ENCODE data around the gene PPP2R2D.
"Not testable (repeated sequence)": the region's sequence is repeated elsewhere in the genome, so short reads cannot be mapped to it uniquely, and the experiment has no call there.

The PPP2R2D gene

DNA sequence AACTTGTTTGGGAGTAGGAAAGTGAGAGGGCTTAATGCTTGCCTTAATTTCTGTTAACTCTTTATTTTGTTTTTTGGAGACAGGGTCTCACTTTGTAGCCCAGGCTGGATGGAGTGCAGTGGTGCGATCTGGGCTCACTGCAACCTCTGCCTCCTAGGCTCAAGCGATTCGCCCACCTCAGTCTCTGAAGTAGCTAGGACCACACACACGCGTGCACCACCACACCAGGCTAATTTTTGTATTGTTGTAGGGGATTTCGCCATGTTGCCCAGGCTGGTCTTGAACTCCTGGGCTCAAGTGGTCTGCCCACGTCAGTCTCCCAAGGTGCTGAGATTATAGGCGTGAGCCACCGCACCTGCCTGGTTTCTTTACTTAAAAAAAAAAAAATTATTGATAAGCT, 1.9 kb downstream of the PPP2R2D start:
- FAIRE-seq: no peak
- DNase-seq (ENCODE audit: extremely low spot score, insufficient read length, low read depth): no peak

DNA sequence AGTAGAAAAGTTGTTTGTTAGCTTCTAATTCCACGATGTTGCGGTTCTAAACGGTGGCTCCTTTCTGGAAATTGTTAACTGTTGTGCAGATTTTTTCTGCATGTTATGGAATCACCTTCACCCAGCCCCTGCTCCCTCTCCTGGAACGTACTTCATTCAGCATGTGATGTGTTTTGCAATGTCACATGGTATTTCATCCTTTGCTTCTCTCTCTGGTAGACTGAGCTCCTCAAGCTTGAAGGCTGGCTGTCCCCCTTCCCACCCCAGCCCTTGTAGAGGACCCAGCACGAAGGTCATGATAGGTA, 4.4 kb downstream of the PPP2R2D start:
- FAIRE-seq: no peak
- DNase-seq (ENCODE audit: extremely low spot score, insufficient read length, low read depth): no peak

DNA sequence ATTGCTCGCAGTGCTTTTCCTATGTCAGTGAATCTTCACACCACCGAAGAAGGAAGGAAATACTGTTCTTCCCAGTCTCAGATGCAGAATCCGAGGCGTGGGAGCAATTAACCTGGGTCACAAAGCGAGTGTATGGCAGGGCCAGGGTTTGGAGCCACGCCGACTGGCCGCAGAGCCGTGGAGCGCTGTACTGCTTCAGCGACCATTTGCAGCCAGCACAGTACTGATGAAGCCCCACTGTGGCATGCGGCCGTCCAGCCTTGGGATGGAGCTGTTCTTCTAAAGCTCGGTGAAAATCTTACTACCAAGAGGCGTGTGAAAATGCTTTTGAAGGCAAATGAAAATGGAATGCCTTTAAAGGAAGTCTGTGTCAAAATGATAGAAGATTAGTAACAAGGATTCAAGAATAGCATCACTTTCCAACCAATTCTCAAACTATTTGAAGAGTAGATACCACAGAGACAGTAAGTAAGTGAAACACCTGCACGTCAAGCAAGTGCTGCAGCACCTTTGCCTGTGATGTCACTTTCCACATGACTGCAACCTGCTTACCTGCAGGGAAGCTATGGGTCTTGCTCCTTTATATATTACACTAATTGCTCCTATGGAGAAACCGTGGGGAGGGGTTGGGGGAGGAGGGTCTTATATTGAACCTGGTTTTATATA, 4.9 kb downstream of the PPP2R2D start:
- no peak for DNase-seq (ENCODE audit: extremely low spot score, insufficient read length, low read depth)
- FAIRE-seq: no peak

DNA sequence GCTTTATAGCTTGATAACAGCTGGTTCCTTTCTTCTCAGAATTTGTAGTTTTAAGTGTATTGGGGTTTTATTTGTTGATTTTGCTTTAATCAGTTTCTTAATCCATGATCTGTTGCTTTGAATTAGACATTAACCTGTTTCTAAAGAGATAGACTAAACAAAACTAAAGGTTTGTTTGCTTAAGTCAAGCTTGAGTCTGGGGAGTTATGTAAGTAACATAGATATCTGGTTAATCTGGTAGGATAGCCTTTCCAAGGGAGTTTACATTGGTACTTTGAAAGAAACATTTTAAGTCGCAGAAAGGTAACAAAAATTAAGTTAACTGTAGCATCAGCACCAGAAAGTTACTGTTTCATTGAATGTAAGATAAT, 5.4 kb downstream of the PPP2R2D start:
- no peak for DNase-seq (ENCODE audit: extremely low spot score, insufficient read length, low read depth)
- no peak for FAIRE-seq

DNA sequence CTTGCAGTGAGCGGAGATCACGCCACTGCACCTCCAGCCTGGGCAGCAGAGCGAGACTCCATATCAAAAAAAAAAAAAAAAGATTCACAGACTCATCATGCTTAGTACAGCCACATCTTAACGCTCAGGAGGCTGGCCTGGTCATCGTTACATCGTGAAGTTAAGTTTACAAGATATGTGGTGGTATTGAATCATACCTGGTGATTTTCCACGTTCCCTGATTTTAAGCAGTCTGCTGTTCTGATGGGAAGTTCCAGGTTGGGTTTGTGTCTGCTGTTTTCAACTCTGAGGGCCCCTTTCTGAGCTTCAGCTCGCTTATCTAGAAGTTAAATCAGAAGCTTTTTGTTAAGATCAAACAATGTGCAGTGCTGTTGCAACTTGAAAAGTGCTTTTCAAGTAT, 6.9 kb downstream of the PPP2R2D start:
- DNase-seq (ENCODE audit: extremely low spot score, insufficient read length, low read depth) (no peak), FAIRE-seq (no peak)

DNA sequence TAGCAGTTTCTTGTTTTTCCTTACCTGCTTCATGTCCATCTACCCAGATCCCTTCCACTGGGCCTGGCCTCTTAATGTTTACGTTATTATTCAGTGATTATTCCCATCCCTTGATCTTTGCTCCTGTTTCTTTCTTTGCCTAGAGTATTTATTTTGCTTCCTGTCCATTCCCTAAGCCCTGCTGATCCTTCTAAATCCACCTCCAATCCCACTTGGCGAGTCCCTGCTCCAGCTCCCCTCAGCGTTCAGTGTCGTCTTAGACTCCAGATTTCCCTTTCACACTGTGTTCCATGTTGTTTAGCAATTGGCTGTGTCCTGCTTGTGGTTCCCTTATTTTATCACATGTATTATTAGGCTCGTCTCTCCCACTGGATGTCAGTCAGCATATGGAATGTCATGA, 7.3 kb downstream of the PPP2R2D start:
- FAIRE-seq: no peak

DNA sequence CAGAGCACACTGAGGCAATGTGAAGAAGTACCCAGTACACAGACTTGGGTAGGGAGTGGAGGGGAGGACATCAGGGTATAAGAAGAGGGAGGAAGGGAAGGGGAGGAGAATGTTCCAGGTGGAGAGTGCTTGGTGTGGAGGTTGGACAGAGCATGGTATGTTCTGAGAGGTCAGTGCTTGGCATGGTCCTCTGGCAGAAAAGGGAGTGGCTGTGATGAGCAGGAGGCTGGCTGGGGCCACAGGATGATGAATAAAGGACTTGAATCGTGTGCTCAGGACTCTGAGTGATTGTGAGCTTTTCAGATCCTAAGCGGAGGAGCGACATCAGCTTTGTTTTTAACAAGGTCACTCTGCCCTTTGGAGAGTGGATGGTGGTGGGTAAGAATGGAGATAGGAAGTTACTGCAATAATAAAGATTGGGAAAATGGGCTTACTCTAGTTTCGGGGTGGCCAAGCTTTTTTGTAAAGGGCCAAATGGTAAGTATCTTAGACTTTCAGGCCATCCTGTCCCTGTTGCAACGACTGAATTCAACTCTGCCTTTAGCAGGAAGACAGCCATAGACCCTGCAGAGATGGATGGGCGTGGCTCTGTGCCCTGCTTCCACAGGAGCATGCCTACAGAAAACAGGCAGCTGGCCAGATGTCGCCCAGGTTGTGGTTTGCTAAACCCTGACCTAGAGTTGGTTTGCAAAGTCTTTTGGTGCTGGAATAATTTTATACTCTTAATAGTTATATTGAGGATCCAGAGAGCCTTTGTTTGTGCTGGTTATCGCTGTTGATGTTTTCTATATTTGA, 8.4 kb downstream of the PPP2R2D start:
- FAIRE-seq (no peak), DNase-seq (ENCODE audit: extremely low spot score, insufficient read length, low read depth) (no peak)

More for the DNA sequence above, 7.3 kb downstream of the PPP2R2D start:
- DNase-seq (ENCODE audit: extremely low spot score, insufficient read length, low read depth): no peak

DNA sequence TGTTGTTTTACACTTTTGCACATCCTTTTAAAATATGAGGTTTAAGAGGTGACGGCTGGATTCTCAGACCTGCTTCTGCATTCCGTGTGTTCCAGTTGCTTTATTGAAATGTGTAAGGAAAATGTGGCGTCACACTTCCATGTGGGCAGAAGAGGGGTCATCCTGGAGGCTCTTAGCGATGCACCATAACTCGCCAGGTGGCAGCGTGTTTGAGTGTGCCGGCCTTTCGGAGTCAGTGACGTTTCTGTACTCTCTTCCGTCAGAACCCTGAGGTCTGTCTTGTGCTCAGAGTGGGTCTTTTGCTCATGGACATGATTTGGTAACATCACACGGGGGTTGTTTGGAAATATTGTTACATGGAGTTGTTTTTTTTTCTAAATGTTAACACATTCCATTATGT, 9.1 kb downstream of the PPP2R2D start:
- DNase-seq (ENCODE audit: extremely low spot score, insufficient read length, low read depth) (no peak), FAIRE-seq (no peak)

DNA sequence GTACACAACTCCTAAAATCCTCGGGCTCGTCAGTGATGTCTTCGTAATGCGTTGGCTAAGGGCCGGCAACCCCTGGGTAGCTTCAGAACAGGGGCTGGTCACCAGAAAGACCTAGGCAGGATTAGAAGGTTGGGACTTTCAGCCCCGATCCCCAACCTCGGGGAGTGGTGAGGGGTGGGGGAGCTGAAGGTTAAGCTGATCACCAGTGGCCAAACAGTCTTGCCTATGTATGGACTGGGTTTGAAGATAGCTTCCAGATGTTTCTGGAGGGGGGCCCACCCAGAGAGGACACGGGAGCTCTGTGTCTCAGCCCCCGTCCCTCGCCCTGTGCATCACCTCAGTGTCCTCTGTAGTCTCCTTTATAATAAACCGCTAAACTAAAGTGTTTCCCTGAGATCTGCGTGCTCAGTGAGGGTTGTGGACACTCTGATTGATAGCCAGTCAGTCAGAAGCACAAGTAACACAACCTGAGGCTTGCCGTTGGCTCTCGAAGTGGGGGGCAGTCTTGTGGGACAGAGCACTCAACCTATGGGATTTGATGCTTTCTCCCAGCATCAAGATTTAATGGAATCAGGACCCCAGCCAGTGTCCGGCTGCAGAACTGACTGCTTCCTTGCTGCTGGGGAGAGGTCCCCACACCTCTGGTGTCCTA, 10.0 kb downstream of the PPP2R2D start:
- no peak for FAIRE-seq
- DNase-seq (ENCODE audit: extremely low spot score, insufficient read length, low read depth): no peak

DNA sequence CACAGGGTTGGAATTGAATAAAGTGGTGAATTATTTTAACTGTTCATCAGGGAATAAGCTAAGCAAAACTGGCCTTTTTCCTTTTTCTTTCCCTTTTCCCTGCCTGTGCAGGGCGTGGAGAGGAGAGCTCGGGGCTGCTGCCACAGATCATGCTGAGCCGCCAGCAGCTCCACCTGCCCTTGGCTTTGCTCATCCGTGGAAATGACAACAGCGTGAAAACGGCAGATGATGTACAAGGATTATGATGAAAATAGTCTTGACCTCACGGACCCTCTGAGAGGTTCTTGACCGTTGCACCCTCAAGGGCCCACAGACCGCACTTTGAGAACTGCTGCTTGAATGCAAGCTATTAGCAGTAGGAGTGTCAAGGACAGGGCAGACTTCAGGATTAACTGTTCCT, 10.6 kb downstream of the PPP2R2D start:
- FAIRE-seq: no peak
- DNase-seq (ENCODE audit: extremely low spot score, insufficient read length, low read depth): no peak

DNA sequence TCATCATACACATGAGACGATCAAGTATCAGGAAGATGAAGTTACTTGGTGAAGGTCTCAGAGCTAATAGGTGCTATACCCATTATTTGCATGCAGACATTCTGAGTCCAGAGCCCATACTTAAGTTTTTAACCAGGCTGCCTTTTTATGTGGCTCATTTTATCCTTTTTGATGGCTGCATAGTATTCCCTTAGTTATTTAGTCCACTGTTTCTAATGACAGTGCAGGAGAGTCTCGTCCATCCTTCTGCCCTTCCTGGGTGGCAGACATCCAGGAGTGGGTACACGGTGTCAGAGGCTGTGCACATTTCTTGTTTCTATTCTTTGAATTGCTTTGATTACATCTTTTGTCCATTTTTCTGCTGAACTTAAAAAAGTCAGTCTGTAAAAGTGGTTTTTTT, 11.8 kb downstream of the PPP2R2D start:
- FAIRE-seq: no peak
- DNase-seq (ENCODE audit: extremely low spot score, insufficient read length, low read depth): no peak

DNA sequence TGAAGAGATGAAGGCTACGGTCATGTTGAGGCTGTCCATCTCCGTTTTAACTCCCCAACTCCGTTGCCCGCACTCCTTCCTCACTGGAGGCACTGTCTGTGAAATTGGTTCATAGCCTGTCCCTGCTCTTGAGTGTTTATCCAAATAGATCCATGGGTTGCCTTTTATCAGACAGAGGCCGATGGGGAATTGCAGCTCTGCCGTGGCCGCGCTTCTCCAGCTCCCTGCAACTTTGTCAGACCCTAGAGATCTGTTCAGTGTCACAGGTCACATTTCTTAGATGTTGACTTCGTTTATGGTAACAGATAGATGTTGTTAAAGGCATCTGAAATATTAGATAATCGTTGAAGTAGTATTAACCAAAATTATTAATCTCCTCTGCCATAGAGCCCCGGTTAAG, 14.7 kb downstream of the PPP2R2D start:
- no peak for FAIRE-seq

DNA sequence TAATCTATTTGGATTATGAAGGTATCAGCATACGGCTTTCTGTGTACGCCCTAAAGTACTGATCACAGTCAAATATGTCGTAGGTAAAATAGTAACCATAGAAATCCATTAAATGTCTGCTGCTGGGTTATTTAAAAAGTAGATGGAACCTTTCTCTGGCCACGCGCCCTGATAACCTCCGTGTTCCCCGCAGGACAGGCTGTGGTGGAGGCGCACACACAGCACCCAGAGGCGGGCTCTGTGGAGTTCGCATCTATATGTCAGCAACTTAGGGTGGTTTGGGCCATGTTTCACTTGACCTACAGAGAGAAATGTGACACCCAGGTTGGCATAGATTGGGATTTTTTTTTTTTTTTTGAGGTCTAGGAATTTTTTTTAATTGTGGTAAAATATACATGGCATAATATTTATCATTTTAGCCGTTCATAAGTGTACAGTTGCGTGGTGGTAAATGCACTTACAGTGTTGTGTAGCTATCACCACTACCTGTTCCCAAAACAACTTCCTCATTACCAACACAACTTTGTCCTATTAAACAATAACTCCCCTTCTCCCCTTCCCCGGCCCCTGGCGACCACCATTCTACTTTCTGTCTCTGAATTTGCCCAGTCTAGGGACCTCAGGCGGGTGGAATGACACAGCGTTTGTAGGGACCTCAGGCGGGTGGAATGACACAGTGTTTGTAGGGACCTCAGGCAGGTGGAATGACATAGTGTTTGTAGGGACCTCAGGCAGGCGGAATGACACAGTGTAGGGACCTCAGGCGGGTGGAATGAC, 15.4 kb downstream of the PPP2R2D start:
- FAIRE-seq (no peak), DNase-seq (ENCODE audit: extremely low spot score, insufficient read length, low read depth) (no peak)

More for the DNA sequence above, 14.7 kb downstream of the PPP2R2D start:
- DNase-seq (ENCODE audit: extremely low spot score, insufficient read length, low read depth): no peak

DNA sequence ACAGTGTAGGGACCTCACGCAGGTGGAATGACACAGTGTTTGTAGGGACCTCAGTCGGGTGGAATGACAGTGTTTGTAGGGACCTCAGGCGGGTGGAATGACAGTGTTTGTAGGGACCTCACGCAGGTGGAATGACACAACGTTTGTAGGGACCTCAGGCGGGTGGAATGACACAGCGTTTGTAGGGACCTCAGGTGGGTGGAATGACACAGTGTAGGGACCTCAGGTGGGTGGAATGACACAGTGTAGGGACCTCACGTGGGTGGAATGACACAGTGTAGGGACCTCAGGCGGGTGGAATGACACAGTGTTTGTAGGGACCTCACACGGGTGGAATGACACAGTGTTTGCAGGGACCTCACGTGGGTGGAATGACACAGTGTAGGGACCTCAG, 16.0 kb downstream of the PPP2R2D start:
- FAIRE-seq; DNase-seq (ENCODE audit: extremely low spot score, insufficient read length, low read depth): not testable (repeated sequence)

DNA sequence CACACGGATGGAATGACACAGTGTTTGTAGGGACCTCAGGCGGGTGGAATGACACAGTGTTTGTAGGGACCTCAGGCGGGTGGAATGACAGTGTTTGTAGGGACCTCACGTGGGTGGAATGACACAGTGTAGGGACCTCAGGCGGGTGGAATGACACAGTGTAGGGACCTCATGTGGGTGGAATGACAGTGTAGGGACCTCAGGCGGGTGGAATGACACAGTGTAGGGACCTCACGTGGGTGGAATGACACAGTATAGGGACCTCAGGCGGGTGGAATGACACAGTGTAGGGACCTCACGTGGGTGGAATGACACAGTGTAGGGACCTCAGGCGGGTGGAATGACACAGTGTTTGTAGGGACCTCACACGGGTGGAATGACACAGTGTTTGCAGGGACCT, 16.7 kb downstream of the PPP2R2D start:
- not testable (repeated sequence) for DNase-seq (ENCODE audit: extremely low spot score, insufficient read length, low read depth); FAIRE-seq

DNA sequence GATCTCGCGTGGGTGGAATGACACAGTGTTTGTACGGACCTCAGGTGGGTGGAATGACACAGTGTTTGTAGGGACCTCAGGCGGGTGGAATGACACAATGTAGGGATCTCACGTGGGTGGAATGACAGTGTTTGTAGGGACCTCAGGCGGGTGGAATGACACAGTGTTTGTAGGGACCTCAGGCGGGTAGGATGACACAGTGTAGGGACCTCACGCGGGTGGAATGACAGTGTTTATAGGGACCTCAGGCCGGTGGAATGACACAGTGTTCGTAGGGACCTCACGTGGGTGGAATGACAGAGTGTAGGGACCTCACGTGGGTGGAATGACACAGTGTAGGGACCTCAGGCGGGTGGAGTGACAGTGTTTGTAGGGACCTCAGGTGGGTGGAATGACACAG, 18.7 kb downstream of the PPP2R2D start:
- not testable (repeated sequence) for DNase-seq (ENCODE audit: extremely low spot score, insufficient read length, low read depth); FAIRE-seq

DNA sequence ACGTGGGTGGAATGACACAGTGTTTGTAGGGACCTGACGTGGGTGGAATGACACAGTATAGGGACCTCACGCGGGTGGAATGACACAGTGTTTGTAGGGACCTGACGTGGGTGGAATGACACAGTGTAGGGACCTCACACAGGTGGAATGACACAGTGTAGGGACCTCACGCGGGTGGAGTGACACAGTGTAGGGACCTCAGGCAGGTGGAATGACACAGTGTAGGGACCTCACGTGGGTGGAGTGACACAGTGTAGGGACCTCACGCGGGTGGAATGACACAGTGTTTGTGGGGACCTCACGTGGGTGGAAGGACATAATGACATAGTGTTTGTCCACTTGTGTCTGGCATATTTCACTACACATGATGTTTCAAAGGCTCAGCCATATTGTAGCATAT, 19.3 kb downstream of the PPP2R2D start:
- no peak for DNase-seq (ENCODE audit: extremely low spot score, insufficient read length, low read depth)

DNA sequence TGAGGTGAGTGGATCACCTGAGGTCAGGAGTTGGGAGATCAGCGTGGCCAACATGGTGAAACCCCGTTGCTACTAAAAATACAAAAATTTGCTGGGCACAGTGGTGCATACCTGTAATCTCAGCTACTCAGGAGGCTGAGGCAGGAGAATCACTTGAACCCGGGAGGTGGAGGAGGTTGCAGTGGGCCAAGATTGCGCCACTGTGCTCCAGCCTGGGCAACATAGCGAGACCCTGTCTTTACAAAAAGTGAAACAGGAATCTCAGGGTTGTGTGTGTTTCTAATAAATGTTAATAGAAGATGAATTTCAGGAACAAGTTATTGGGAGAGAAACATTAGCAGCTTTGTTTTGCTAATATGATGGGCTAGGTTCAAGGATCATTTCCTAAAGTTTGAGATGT, 19.9 kb downstream of the PPP2R2D start:
- no peak for FAIRE-seq
- DNase-seq (ENCODE audit: extremely low spot score, insufficient read length, low read depth): no peak

More for the DNA sequence above, 19.3 kb downstream of the PPP2R2D start:
- FAIRE-seq: no peak

DNA sequence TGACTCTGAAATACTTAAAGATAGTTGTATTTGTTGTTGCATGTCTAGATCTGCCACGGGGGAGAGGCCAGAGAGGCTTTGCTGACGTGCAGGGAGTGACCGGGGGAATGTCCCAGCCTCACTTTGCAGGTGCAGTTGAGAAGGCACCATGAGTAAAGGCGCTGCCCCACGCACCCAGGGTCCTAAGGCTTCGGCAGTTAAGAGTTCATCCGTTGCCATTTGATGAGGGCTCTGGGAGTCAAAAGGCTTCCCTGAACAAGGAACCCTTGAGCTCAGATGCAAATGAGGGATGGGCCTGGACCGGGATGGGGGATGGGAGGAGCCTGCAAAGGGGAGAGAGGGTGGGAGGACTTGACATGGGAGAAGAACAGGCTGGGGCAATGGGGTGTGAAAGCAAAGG, 20.4 kb downstream of the PPP2R2D start:
- no peak for FAIRE-seq
- DNase-seq (ENCODE audit: extremely low spot score, insufficient read length, low read depth): no peak

DNA sequence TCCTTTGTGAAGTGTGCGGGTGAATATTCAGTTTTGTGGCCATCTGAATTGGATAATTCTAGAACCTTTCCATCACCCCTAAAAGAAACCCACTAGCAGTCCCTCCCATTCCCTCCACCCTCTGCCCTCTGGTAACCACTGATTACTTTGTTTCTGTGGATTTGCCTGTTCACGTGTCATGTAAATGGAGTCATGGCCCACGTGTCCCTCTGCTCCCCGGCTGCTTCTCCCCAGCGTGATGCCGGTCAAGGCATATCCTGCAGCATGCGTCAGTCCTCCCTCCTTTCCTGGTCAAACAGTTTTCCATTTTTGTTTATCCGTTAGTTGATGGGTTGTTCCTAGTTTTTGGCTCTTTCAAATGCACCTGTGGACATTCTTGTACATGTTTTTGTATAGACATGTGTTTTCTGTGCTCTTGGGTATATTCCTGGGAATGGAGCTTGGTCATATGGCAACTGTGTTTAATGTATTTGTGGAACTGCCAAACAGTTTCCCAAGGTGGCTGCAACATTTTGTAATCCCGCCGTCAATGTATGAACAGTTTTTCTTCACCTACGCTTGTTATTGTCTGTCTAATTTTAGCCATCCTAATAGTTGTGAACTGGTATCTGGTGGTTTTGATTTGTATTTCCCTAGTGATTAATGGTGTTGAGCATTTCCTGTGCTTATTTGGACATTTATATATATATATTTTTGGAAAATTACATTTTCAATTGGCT, 22.4 kb downstream of the PPP2R2D start:
- no peak for DNase-seq (ENCODE audit: extremely low spot score, insufficient read length, low read depth)
- no peak for FAIRE-seq
